PC-3 (cell line): Measurements from ENCODE around the gene ATG4C.

Source experiments
- CTCF ChIP-seq: fragments of 300-600 bp; sonication (generic); conservative IDR thresholded peaks from 2 replicates; pipeline ENCODE4 v1.5.1; 2017; ENCODE audit warnings: antibody characterized with exemption, low read depth, mild to moderate bottlenecking, low read length
- EZH2 ChIP-seq: fragments of 300-600 bp; sonication (generic); IDR thresholded peaks from one replicate; pipeline ENCODE4 v1.6.1; 2017; ENCODE audit warnings: antibody characterized with exemption, mild to moderate bottlenecking, low read length; ENCODE audit not compliant: unreplicated experiment
- EZH2phosphoT487 ChIP-seq: fragments of 300-600 bp; sonication (generic); IDR thresholded peaks from 2 replicates; pipeline ENCODE4 v1.6.1; 2018; ENCODE audit warnings: mild to moderate bottlenecking, antibody characterized with exemption, low read length, borderline replicate concordance

- TF ChIP-seq CTCF (peak; percentile 88), EZH2 (no peak), EZH2phosphoT487 (no peak)
Measured at GRCh38 chr1:62912028-62912638, 128.2 kb downstream of the ATG4C start.
